ENCODE data around the gene TBC1D5. TPM values are rescaled to one million over a fixed set of nuclear protein-coding genes. Genes with fewer than 3 reads are reported as not detected.

Gene TBC1D5
- total RNA-seq, 1 donor from 2014 or later, result 106 TPM

DNA sequence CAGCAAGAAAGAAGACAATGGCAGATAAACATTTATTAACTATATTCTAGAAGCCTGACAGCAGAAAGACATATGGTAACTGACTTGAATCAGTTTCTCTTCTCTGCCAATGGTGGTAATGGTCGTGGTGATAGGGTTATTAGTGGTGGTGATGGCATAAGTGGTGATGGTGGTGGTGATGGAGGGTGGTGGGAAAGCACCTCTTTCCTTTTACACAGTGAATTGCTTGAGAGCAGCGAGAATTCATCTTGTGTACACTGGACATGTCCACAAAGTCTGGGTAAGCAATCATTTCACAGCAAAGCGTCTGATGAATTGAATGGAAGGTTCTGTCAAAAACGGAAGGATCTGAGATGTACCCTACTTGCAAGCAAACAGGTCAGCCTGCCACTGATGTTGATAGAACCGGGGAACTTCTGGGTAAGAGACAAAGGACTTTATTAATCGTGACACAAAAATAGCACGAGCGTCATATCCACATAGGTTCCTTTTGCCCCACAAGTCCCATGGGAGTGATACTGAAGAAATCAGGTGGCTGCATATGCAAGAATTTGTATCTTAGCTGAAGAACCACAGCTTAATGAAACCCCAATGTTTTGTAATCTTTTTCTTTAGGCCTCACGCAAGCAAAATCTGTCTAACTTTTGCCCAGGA is 23.5 kb upstream of the TBC1D5 start:
- Mint-ChIP-seq H3K27ac (peak overlapping the region; percentile 83), H3K4me3 (peak overlapping the region; percentile 53), H3K4me1 (peaks cover 22% of the 10 kb centered on the region)

DNA sequence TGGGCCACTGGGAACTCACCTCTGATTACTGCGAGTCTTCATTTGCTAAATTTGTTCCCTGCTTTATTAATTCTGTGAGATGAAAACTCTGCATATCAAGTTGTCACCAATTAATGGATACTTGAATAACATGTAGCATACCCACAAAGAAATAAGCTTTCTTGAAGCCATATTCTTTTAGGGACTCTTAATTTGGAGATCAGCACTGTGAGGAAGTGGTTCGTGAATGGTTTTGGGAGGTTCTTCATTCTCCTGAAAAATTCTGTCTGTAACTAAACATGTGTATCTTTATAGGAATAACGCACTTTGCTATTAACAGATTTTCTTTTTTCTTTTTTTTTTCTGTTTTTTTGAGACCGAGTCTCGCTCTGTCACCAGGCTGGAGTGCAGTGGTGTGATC is 19.1 kb upstream of the TBC1D5 start:
- ChIA-PET CTCF (no interaction called here), POLR2A (interaction anchor here (1.0 kb wide), 1 partner anchor 21 kb away, joined by 4 read pairs; no protein-coding TSS in a partner anchor)
- ATAC-seq (ENCODE audit: low read depth), result no peak
- Mint-ChIP-seq H3K9me3 (no peaks in the 10 kb centered on the region), H3K4me3 (no peak overlapping the region), H3K27me3 (no peaks in the 10 kb centered on the region), H3K36me3 (ENCODE audit: low read depth) (no peaks in the 10 kb centered on the region), H3K4me1 (peaks cover 15% of the 10 kb centered on the region), H3K27ac (no peak overlapping the region)
- DNase-seq, result no peak
- intact Hi-C loops (cut with micrococcal nuclease), result no loop called here
- TF ChIP-seq, protein P1, sequence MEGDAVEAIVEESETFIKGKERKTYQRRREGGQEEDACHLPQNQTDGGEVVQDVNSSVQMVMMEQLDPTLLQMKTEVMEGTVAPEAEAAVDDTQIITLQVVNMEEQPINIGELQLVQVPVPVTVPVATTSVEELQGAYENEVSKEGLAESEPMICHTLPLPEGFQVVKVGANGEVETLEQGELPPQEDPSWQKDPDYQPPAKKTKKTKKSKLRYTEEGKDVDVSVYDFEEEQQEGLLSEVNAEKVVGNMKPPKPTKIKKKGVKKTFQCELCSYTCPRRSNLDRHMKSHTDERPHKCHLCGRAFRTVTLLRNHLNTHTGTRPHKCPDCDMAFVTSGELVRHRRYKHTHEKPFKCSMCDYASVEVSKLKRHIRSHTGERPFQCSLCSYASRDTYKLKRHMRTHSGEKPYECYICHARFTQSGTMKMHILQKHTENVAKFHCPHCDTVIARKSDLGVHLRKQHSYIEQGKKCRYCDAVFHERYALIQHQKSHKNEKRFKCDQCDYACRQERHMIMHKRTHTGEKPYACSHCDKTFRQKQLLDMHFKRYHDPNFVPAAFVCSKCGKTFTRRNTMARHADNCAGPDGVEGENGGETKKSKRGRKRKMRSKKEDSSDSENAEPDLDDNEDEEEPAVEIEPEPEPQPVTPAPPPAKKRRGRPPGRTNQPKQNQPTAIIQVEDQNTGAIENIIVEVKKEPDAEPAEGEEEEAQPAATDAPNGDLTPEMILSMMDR (IDR thresholded peaks at IDR 0.05), result no peak

More for the DNA sequence above, 23.5 kb upstream of the TBC1D5 start:
- TF ChIP-seq, protein P1 (IDR thresholded peaks at IDR 0.05), result no peak
- ChIA-PET POLR2A (interaction anchor here (0.6 to 1.9 kb wide), 2 partner anchors 18 to 24 kb away, joined by 4 to 8 read pairs; partner anchors contain the start of gene TBC1D5), CTCF (interaction anchor here (0.8 kb wide), 1 partner anchor 76 kb away, joined by 3 read pairs; no protein-coding TSS in a partner anchor)
- H3K36me3 Mint-ChIP-seq (ENCODE audit: low read depth), result no peaks in the 10 kb centered on the region
- no peaks in the 10 kb centered on the region for H3K9me3 Mint-ChIP-seq
- DNase-seq, result no peak
- intact Hi-C loops (cut with micrococcal nuclease), result loop anchor here (1.0 kb wide), 1 partner anchor 24 kb away; the partner anchor contains the start of gene TBC1D5
- no peaks in the 10 kb centered on the region for H3K27me3 Mint-ChIP-seq
- peak; percentile 93 for ATAC-seq (ENCODE audit: low read depth)

DNA sequence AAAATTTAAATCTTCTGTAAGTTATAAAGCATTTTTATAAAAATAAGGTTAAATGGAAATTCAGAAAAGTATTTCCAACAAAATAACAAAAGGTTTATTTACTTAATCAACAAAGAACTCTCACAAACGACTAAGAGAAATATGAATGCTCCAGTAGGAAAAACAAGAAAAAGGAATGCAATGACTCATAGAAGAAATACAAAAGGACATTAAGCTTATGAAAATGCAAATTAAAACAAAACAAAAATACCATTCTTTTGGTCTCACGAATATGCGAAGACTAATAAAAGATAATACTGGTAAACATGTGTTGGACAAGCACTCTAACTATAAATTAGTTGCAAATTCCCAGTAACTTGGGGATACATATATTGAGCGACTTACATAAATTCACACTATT is 17.5 kb upstream of the TBC1D5 start:
- Mint-ChIP-seq H3K9me3 (no peaks in the 10 kb centered on the region), H3K27me3 (no peaks in the 10 kb centered on the region), H3K27ac (no peak overlapping the region), H3K36me3 (ENCODE audit: low read depth) (no peaks in the 10 kb centered on the region), H3K4me3 (no peak overlapping the region), H3K4me1 (peaks cover 9% of the 10 kb centered on the region)
- ChIA-PET POLR2A (no interaction called here), CTCF (no interaction called here)
- TF ChIP-seq, protein P1 (IDR thresholded peaks at IDR 0.05), result no peak
- no peak for ATAC-seq (ENCODE audit: low read depth)
- no peak for DNase-seq
- intact Hi-C loops (cut with micrococcal nuclease), result no loop called here

DNA sequence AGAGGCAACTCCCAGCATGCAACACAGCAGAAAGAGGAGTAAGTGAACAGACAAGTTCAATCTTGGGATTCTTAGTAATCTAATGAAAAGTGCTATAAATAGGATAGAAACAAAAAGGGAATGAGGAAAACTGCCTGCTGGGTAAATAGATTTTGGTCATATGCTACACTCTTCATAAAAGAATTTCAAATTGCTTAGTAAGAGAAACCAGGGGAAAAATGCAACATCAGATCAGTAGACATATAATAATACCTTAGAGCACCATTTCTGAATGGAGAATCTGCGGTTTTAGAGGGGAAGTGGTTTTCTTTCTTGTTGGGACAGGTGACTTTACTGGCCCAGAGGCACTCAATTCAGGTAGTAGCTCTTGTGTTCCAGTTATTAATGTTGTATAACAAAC is 13.4 kb upstream of the TBC1D5 start:
- ATAC-seq (ENCODE audit: low read depth), result no peak

DNA sequence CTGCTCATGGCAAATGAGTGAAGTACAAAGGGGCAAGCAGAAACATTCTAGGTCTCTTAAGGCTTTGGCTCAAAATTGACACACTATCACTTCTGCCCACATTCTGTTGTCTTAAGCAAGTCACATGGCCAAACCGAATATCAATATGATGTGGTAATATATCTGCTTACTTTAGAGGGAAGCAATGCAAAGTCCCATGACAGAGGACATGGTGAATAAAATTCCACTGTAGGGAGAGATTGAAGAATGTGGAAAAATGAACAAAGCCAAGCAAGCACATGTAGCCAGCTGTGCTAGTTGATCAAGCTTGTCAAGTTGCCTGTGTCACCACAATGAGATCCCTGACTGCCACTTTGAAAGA is 11.2 kb upstream of the TBC1D5 start:
- ATAC-seq (ENCODE audit: low read depth) (no peak), DNase-seq (no peak)
- ChIA-PET POLR2A (interaction anchor here (1.9 kb wide), 1 partner anchor 13 kb away, joined by 6 read pairs; no protein-coding TSS in a partner anchor), CTCF (no interaction called here)
- Mint-ChIP-seq H3K27me3 (no peaks in the 10 kb centered on the region), H3K4me3 (no peak overlapping the region), H3K36me3 (ENCODE audit: low read depth) (no peaks in the 10 kb centered on the region), H3K9me3 (no peaks in the 10 kb centered on the region), H3K27ac (no peak overlapping the region), H3K4me1 (peaks cover 19% of the 10 kb centered on the region)
- TF ChIP-seq, protein P1 (IDR thresholded peaks at IDR 0.05), result no peak
- intact Hi-C loops (cut with micrococcal nuclease), result no loop called here

More for the DNA sequence above, 13.4 kb upstream of the TBC1D5 start:
- no peaks in the 10 kb centered on the region for H3K9me3 Mint-ChIP-seq
- CTCF ChIA-PET, result no interaction called here
- POLR2A ChIA-PET, result no interaction called here
- H3K36me3 Mint-ChIP-seq (ENCODE audit: low read depth), result no peaks in the 10 kb centered on the region
- no peak overlapping the region for H3K27ac Mint-ChIP-seq
- intact Hi-C loops (cut with micrococcal nuclease), result no loop called here
- no peak overlapping the region for H3K4me3 Mint-ChIP-seq
- no peaks in the 10 kb centered on the region for H3K27me3 Mint-ChIP-seq
- TF ChIP-seq, protein P1 (IDR thresholded peaks at IDR 0.05), result no peak
- H3K4me1 Mint-ChIP-seq, result peaks cover 5% of the 10 kb centered on the region
- DNase-seq, result no peak

Data from activated B cell treated with CpG ODN at 0.5 μM for 24 hours (primary cell).